T-helper 22 cell (primary cell): ENCODE data around the gene FOXE3.
"Not testable (repeated sequence)": the region's sequence is repeated elsewhere in the genome, so short reads cannot be mapped to it uniquely, and the experiment has no call there.

Experiments used
- DNase-seq: peaks from one replicate; pipeline ENCODE4 v3.0.0-alpha.2; 2020; ENCODE audit warnings: low read depth

FOXE3 gene

DNA sequence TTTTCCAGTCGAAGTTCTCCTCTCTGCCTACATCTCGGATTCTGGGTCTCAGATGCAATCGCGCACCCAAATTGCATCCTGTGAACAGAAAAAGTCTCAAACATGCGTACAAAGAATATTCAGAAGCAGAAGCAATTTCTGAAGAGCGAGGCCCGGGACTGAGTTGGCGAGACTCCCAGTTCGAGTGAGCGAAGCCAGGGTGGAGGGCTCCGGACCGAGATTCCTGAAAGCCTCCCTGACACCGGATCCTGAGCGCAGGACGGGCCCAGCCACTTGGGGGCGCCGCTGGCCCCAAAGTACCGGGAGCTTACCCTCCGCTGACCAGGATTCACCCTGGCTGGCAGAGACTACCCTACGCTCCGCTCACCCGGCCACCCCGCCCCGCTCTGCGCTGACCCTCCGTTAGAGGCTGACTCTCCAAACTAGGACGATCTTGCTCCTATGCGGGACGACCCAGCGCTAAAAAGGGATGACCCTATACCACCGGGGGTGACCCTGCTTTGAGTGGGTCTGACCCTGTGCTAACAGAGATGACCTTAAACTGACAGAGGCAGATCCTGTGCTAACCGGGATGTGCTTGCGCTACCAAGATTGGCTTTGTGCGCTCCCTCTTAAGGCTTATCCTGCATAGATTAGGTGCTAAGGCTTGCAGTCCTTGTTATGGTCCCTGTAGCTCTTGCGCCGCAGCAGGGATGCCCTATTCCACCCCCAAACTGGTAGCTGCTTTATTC lies 33.9 kb downstream of the FOXE3 start:
- no peak for DNase-seq

DNA sequence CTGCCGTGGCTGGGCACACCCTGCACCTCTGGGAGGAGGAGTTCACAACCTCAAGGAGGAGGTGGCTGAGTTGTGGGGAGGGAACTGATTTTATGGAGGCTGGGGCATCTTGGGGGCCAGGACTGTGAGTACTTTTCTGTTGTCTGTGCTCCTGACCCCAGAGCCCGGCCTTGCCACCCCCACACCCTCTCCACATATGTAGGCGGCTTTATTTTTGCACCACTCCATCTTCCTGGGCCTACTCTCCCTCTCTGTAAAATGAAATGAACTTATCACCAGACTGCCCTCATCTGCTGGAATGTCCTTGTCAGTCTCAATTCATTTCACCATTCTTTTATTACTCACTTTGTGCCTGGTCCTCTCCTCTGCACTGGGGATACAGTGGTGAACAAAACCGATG lies 34.5 kb downstream of the FOXE3 start:
- DNase-seq, result no peak

GRCh38 chr1:47452426-47452825 lies 36.3 kb downstream of the FOXE3 start:
- no peak for DNase-seq

GRCh38 chr1:47453910-47454309 lies 37.8 kb downstream of the FOXE3 start:
- not testable (repeated sequence) for DNase-seq

- DNase-seq, result no peak
Measured at GRCh38 chr1:47456250-47456649, 40.2 kb downstream of the FOXE3 start.

DNA sequence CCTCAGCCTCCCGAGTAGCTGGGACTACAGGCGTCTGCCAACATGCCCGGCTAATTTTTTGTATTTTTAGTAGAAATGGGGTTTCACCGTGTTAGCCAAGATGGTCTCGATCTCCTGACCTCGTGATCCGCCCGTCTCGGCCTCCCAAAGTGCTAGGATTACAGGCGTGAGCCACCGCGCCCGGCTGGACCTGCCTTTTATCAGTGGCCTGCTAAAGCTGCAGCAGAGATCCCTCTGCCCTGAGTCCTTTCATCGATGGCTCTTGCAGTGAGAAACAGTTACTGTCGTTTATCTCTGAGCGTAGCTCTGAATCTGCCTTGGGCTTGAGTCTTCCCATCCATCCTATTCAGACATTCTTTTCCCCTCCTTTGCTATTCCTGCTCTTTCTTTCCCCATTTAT lies 41.5 kb downstream of the FOXE3 start:
- not testable (repeated sequence) for DNase-seq

DNA sequence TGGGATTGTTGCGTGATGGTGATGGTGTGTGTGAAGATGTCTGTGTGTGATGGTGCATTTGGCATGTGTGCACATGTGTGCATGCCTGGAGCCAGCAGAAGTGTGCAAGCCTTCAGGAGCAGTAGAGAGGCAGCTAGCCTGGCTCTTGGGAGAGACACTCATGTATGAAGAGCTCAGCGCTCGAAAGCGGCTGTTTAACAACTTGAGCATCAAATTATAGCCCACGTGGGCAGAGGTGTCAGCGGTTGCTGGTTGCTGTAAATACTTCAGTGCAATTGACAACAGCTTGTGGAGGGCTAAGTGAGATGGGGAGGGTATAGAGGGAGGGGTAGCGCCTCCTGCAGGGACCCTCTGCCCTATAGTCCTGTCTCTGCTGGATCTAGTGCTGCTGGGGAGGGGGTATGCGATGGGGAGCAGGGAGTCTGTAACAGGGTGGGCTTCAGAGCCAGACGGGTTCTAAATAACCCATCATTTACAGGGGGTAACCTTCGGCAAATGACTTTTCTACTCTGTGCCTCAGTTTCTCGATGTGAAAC lies 43.2 kb downstream of the FOXE3 start:
- no peak for DNase-seq

DNA sequence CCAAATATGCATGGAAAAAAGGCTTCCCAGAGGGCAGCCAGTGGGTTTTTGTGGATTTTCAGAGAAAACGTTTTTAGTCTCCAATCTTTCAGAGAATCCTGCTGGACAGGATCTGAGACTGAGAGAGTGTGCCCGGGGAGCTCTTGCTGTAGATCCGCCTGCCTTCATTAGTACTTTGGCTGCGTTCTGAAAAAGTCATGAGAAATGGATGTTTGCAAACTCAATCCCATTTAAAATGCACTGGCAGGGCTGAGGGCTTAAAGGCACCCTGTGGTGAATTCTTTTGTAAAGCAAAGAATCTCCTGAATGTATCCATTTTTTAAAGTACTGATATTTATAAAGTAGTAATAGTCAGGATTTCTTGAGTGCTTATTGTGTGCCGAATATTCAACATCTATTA lies 44.0 kb downstream of the FOXE3 start:
- no peak for DNase-seq

- DNase-seq, result no peak
Measured at GRCh38 chr1:47460456-47460855, 44.4 kb downstream of the FOXE3 start.

DNA sequence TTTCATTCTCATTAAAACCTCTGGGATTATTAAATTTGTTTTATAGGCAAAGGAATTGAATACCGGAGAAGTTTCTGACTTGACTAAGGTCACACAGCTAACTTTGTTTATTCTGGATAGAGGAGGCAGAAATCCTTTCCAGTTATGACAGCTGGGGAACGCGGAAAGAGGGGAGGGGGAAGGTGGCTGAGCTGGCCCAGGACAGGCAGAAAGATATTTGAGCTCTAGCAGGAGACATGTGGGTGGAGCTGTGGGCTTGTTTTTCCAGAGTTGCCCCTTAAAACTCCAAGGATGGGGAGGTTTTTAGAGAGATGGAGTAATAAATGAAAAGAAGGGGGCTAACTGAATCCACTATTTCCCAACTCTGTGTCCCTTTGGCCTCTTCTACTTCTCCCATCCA lies 49.5 kb downstream of the FOXE3 start:
- DNase-seq, result no peak
